WTC11 (cell line): ENCODE results near the gene COL21A1. TPM values are rescaled to one million over a fixed set of nuclear protein-coding genes. Genes with fewer than 3 reads are reported as not detected.

Source experiments
- ATAC-seq: fragments of 200-7000 bp; cut with Tn5 transposase; 2 replicates; pipeline ENCODE4 v1.10.0; 2021; ENCODE audit warnings: mild to moderate bottlenecking, moderate library complexity
- CTCF ChIA-PET: fragments of 300-600 bp; sonication (Branson Sonifier 250); formaldehyde crosslinking; loops from one replicate; lab custom pipeline; 2021; ENCODE audit warnings: antibody characterized with exemption; lab: Charles Lee
- POLR2A ChIA-PET: fragments of 350-600 bp; sonication (Branson Sonifier 250); formaldehyde crosslinking; loops from one replicate; lab custom pipeline; 2021; ENCODE audit warnings: antibody characterized with exemption; lab: Charles Lee
- DNase-seq: peaks from one replicate; pipeline ENCODE4 v3.0.0; 2021; ENCODE audit warnings: low spot score
- H3K27ac Mint-ChIP-seq: 2 replicates; pipeline ENCODE4 v1.8.0; 2021; ENCODE audit warnings: mixed read lengths
- H3K27me3 Mint-ChIP-seq: 2 replicates; pipeline ENCODE4 v1.8.0; 2021; ENCODE audit warnings: low read depth, mild to moderate bottlenecking, moderate library complexity, mixed read lengths
- H3K36me3 Mint-ChIP-seq: 2 replicates; pipeline ENCODE4 v1.8.0; 2021; ENCODE audit warnings: mixed read lengths
- H3K4me1 Mint-ChIP-seq: 2 replicates; pipeline ENCODE4 v1.8.0; 2022; ENCODE audit warnings: mixed read lengths
- H3K4me3 Mint-ChIP-seq: 2 replicates; pipeline ENCODE4 v1.8.0; 2021; ENCODE audit warnings: mild to moderate bottlenecking, moderate library complexity, mixed read lengths
- H3K9me3 Mint-ChIP-seq: 2 replicates; pipeline ENCODE4 v1.8.0; 2021; ENCODE audit warnings: mixed read lengths
- AFF4 ChIP-seq: sonication (generic); formaldehyde crosslinking; IDR thresholded peaks from 2 replicates; pipeline ENCODE4 v1.8.1; 2023; ENCODE audit warnings: mild to moderate bottlenecking, missing genetic modification reagents, borderline replicate concordance
- ATF2 ChIP-seq: sonication (generic); formaldehyde crosslinking; IDR thresholded peaks from 2 replicates; pipeline ENCODE4 v1.8.1; 2022; ENCODE audit warnings: low read depth, missing genetic modification reagents, borderline replicate concordance
- E2F1 ChIP-seq: sonication (generic); formaldehyde crosslinking; IDR thresholded peaks from 2 replicates; pipeline ENCODE4 v1.8.0; 2022; ENCODE audit warnings: mild to moderate bottlenecking, missing genetic modification reagents
- JAZF1 ChIP-seq: fragments of 250-450 bp; sonication (Bioruptor Pico); IDR thresholded peaks from 2 replicates; pipeline ENCODE4 v1.9.0; 2021; ENCODE audit warnings: moderate library complexity, mild to moderate bottlenecking, inconsistent platforms
- KAT7 ChIP-seq: sonication (generic); formaldehyde crosslinking; IDR thresholded peaks from 2 replicates; pipeline ENCODE4 v1.8.1; 2023; ENCODE audit warnings: missing genetic modification reagents, mild to moderate bottlenecking, borderline replicate concordance
- NFE2L1 ChIP-seq: sonication (generic); formaldehyde crosslinking; IDR thresholded peaks from 2 replicates; pipeline ENCODE4 v1.8.1; 2023; ENCODE audit warnings: missing genetic modification reagents
- NFYB ChIP-seq: sonication (generic); formaldehyde crosslinking; conservative IDR thresholded peaks from 2 replicates; pipeline ENCODE4 v1.8.0; 2022; ENCODE audit warnings: low read depth, missing genetic modification reagents
- NR1H2 ChIP-seq: sonication (generic); formaldehyde crosslinking; IDR thresholded peaks from 2 replicates; pipeline ENCODE4 v1.9.0; 2021; ENCODE audit warnings: mild to moderate bottlenecking, moderate library complexity, missing genetic modification reagents
- PREB ChIP-seq: sonication (generic); formaldehyde crosslinking; IDR thresholded peaks from 2 replicates; pipeline ENCODE4 v1.8.1; 2022; ENCODE audit warnings: mild to moderate bottlenecking, missing genetic modification reagents, moderate library complexity, borderline replicate concordance
- RORB ChIP-seq: fragments of 250-450 bp; sonication (Bioruptor Pico); IDR thresholded peaks from 2 replicates; pipeline ENCODE4 v1.9.0; 2021; ENCODE audit warnings: mild to moderate bottlenecking
- TEAD1 ChIP-seq: sonication (generic); formaldehyde crosslinking; IDR thresholded peaks from 2 replicates; pipeline ENCODE4 v1.8.0; 2022; ENCODE audit warnings: mild to moderate bottlenecking, missing genetic modification reagents
- ZNF121 ChIP-seq: sonication (generic); formaldehyde crosslinking; IDR thresholded peaks from 2 replicates; pipeline ENCODE4 v1.8.0; 2023; ENCODE audit warnings: missing genetic modification reagents
- ZNF138 ChIP-seq: sonication (generic); formaldehyde crosslinking; conservative IDR thresholded peaks from 2 replicates; pipeline ENCODE4 v1.8.1; 2022; ENCODE audit warnings: mild to moderate bottlenecking, moderate library complexity, missing genetic modification reagents
- ZNF232 ChIP-seq: sonication (generic); formaldehyde crosslinking; IDR thresholded peaks from 2 replicates; pipeline ENCODE4 v1.8.0; 2022; ENCODE audit warnings: mild to moderate bottlenecking, missing genetic modification reagents
- ZNF263 ChIP-seq: sonication (generic); formaldehyde crosslinking; IDR thresholded peaks from 2 replicates; pipeline ENCODE4 v1.8.1; 2022; ENCODE audit warnings: low read depth, mild to moderate bottlenecking, moderate library complexity, missing genetic modification reagents
- ZNF416 ChIP-seq: fragments of 250-450 bp; sonication (Bioruptor Pico); IDR thresholded peaks from 2 replicates; pipeline ENCODE4 v1.9.0; 2021; ENCODE audit warnings: mild to moderate bottlenecking, inconsistent platforms
- ZNF423 ChIP-seq: fragments of 250-450 bp; sonication (Bioruptor Pico); IDR thresholded peaks from 2 replicates; pipeline ENCODE4 v2.1.2; 2022; ENCODE audit warnings: mild to moderate bottlenecking, moderate library complexity
- ZNF532 ChIP-seq: fragments of 250-450 bp; sonication (Bioruptor Pico); IDR thresholded peaks from 2 replicates; pipeline ENCODE4 v1.9.0; 2021; ENCODE audit warnings: mild to moderate bottlenecking, borderline replicate concordance
- ZNF671 ChIP-seq: fragments of 250-450 bp; sonication (Bioruptor Pico); IDR thresholded peaks from 2 replicates; pipeline ENCODE4 v1.8.0; 2021; ENCODE audit warnings: mild to moderate bottlenecking
- total RNA-seq: library from RNA; stranded (reverse); gene quantifications from 3 replicates; pipeline ENCODE4 v1.2.3, GENCODE V29; 2021

Gene COL21A1
- total RNA-seq, 1 experiment from 2014 or later, result 4.4 TPM

GRCh38 chr6:56231827-56232226 is 15.6 kb downstream of the COL21A1 start (continued):
- TF ChIP-seq ATF2 (CRISPR knock-in tag), result no peak
- TF ChIP-seq ZNF121 (CRISPR knock-in tag), result no peak
- no peak for TF ChIP-seq ZNF232 (CRISPR knock-in tag)
- no peak for TF ChIP-seq JAZF1 (CRISPR knock-in tag)
- no peak for TF ChIP-seq AFF4 (CRISPR knock-in tag)
- TF ChIP-seq NFYB (CRISPR knock-in tag), result no peak
- no peak for TF ChIP-seq ZNF671 (CRISPR knock-in tag)
- no peak for TF ChIP-seq ZNF263 (CRISPR knock-in tag)
- TF ChIP-seq ZNF532 (CRISPR knock-in tag), result no peak
- TF ChIP-seq ZNF138 (CRISPR knock-in tag), result no peak

- no peaks in the 10 kb centered on the region for H3K36me3 Mint-ChIP-seq
- no peak for ATAC-seq
- TF ChIP-seq RORB (CRISPR knock-in tag) (no peak), ZNF423 (CRISPR knock-in tag) (no peak), NFYB (CRISPR knock-in tag) (no peak), TEAD1 (CRISPR knock-in tag) (no peak), ZNF416 (no peak), ZNF121 (CRISPR knock-in tag) (no peak), NR1H2 (no peak), E2F1 (CRISPR knock-in tag) (no peak), KAT7 (CRISPR knock-in tag) (no peak), AFF4 (CRISPR knock-in tag) (no peak), PREB (CRISPR knock-in tag) (no peak), ZNF232 (CRISPR knock-in tag) (no peak), NFE2L1 (CRISPR knock-in tag) (no peak)
- POLR2A ChIA-PET, result no interaction called here
- no peaks in the 10 kb centered on the region for H3K27me3 Mint-ChIP-seq
- CTCF ChIA-PET, result no interaction called here
- no peak for DNase-seq
- peaks cover 11% of the 10 kb centered on the region; the same call in 1 of the 2 replicates for H3K4me1 Mint-ChIP-seq
- no peak overlapping the region for H3K27ac Mint-ChIP-seq
- no peak overlapping the region for H3K4me3 Mint-ChIP-seq
- no peaks in the 10 kb centered on the region for H3K9me3 Mint-ChIP-seq
Observed at GRCh38 chr6:56230976-56231566, 16.3 kb downstream of the COL21A1 start.
